Endothelial cell of umbilical vein (primary cell): ENCODE data around the gene ELAC2. TPM values are rescaled to one million over a fixed set of nuclear protein-coding genes. Genes with fewer than 3 reads are reported as not detected.

ENCODE experiments used
- BruUV-seq: library from RNA; stranded (reverse); fragments of 400-500 nt; replicated peaks from 2 replicates; lab custom pipeline; 2021; lab: Mats Ljungman, UMichigan
- CTCF ChIA-PET: fragments of 300-600, 350-600 bp; sonication (Branson Sonifier 250); formaldehyde crosslinking; loops from one replicate; lab custom pipeline; 2021; ENCODE audit warnings: antibody characterized with exemption, inconsistent platforms; lab: Charles Lee
- POLR2A ChIA-PET: fragments of 300-600, 350-600 bp; sonication (Branson Sonifier 250); formaldehyde crosslinking; loops from one replicate; lab custom pipeline; 2021; ENCODE audit warnings: antibody characterized with exemption, inconsistent platforms; lab: Charles Lee
- DNase-seq: peaks from one replicate; pipeline ENCODE4 v3.0.0-alpha.2; 2011; ENCODE audit warnings: low read depth, low spot score
- FAIRE-seq: peaks from 2 replicates; lab custom pipeline; 2011; peaks lifted over from hg19 to GRCh38; lab: Jason Lieb, UNC
- H2AFZ ChIP-seq: 2 replicates; pipeline ENCODE4 v1.6.0; 2012; ENCODE audit warnings: low read depth, low read length, control low read depth, inconsistent platforms
- H3K27ac ChIP-seq: 2 replicates; pipeline ENCODE4 v1.5.1; 2011; ENCODE audit warnings: low read depth, mild to moderate bottlenecking, control low read depth, low read length, moderate library complexity; ENCODE audit not compliant: insufficient read depth
- H3K27me3 ChIP-seq, 2 experiments: 2 replicates each; pipeline versions ENCODE4 v1.6.0 to v1.6.1; 2011; ENCODE audit warnings: low read length in 2 of 2, mixed read lengths in 1 of 2; ENCODE audit not compliant: control insufficient read depth in 2 of 2, insufficient read depth in 2 of 2
- H3K36me3 ChIP-seq, 2 experiments: 2 replicates in 1 of 2; 3 replicates in 1 of 2; pipeline ENCODE4 v1.5.1; 2011; ENCODE audit warnings: low read length in 2 of 2, mild to moderate bottlenecking in 1 of 2, moderate library complexity in 1 of 2; ENCODE audit not compliant: control insufficient read depth in 2 of 2, insufficient read depth in 2 of 2; ENCODE audit errors: extremely low read depth in 1 of 2
- H3K4me1 ChIP-seq: 3 replicates; pipeline ENCODE4 v1.5.1; 2011; ENCODE audit warnings: mild to moderate bottlenecking, low read length; ENCODE audit not compliant: control insufficient read depth, insufficient read depth; ENCODE audit errors: extremely low read depth
- H3K4me2 ChIP-seq: 2 replicates; pipeline ENCODE4 v1.6.1; 2011; ENCODE audit warnings: low read length, control low read depth, mixed read lengths; ENCODE audit not compliant: insufficient read depth
- H3K4me3 ChIP-seq, 3 experiments: fragments of 200-600 bp in 1 of 3; sonication (generic), shearing (Covaris generic) in 1 of 3; replicated peaks in 1 of 3; 2 replicates each; pipeline ENCODE4 v1.5.1; 2011 to 2016; ENCODE audit warnings: control low read depth in 3 of 3, low read length in 3 of 3, mild to moderate bottlenecking in 2 of 3, inconsistent platforms in 1 of 3, low read depth in 1 of 3, moderate library complexity in 1 of 3; ENCODE audit not compliant: insufficient read depth in 1 of 3
- H3K79me2 ChIP-seq: 2 replicates; pipeline ENCODE4 v1.6.0; 2012; ENCODE audit warnings: low read length, inconsistent platforms; ENCODE audit not compliant: control insufficient read depth, insufficient read depth
- H3K9ac ChIP-seq: replicated peaks from 2 replicates; pipeline ENCODE3; 2011; ENCODE audit warnings: low read length, control low read depth; ENCODE audit not compliant: insufficient read depth; ENCODE audit errors: extremely low read depth
- H3K9me1 ChIP-seq: replicated peaks from 3 replicates; pipeline ENCODE4 v1.6.0; 2011; ENCODE audit warnings: mild to moderate bottlenecking, low read length; ENCODE audit not compliant: control insufficient read depth, insufficient read depth; ENCODE audit errors: extremely low read depth
- H3K9me3 ChIP-seq: replicated peaks from 2 replicates; pipeline ENCODE4 v1.5.1; 2012; ENCODE audit warnings: low read length, inconsistent platforms; ENCODE audit not compliant: control insufficient read depth, insufficient read depth
- H4K20me1 ChIP-seq: replicated peaks from 2 replicates; pipeline ENCODE3; 2011; ENCODE audit warnings: mild to moderate bottlenecking, low read length; ENCODE audit not compliant: control insufficient read depth, insufficient read depth; ENCODE audit errors: extremely low read depth
- CTCF ChIP-seq, 2 donors: IDR thresholded peaks; 1 replicate in 1 of 2; 2 replicates in 1 of 2; pipeline ENCODE4 v1.5.1; 2011; ENCODE audit warnings: low read length in 2 of 2, mild to moderate bottlenecking in 2 of 2, moderate library complexity in 2 of 2, control low read depth in 1 of 2, inconsistent platforms in 1 of 2, low read depth in 1 of 2; ENCODE audit not compliant: insufficient read depth in 1 of 2; ENCODE audit errors: extremely low read depth in 1 of 2
- FOS ChIP-seq: IDR thresholded peaks from 2 replicates; pipeline ENCODE4 v1.6.1; 2011; ENCODE audit warnings: mild to moderate bottlenecking, low read length, moderate library complexity, borderline replicate concordance; ENCODE audit not compliant: insufficient read depth
- JUN ChIP-seq: IDR thresholded peaks from 2 replicates; pipeline ENCODE4 v1.6.1; 2011; ENCODE audit warnings: borderline replicate concordance, low read depth; ENCODE audit not compliant: insufficient read length, insufficient read depth
- MAX ChIP-seq: IDR thresholded peaks from 2 replicates; pipeline ENCODE4 v1.6.1; 2011; ENCODE audit not compliant: insufficient read depth, insufficient read length
- POLR2A ChIP-seq: IDR thresholded peaks from 2 replicates; pipeline ENCODE4 v1.6.1; 2012; ENCODE audit warnings: low read depth, mild to moderate bottlenecking, control low read depth, low read length
- dilution Hi-C: fragments of 300-500 bp; cut with MboI; formaldehyde crosslinking; loops from one replicate; pipeline ENCODE4 v1.15.0; 2019; ENCODE audit warnings: low sequenced_read_pairs; ENCODE audit not compliant: extremely low pct_ligation_motif_present
- intact Hi-C: fragments of 100-400 bp; cut with micrococcal nuclease; formaldehyde crosslinking; loops from one replicate; pipeline ENCODE4 v1.10.0; 2022
- polyA plus RNA-seq, 4 experiments: library from polyadenylated mRNA; depleted of rRNA in 3 of 4; stranded (reverse) in 3 of 4; unstranded in 1 of 4; fragments of >200 nt; gene quantifications; 2 replicates each; pipeline versions ENCODE4 v1.2.1 to v1.2.3, GENCODE V29; 2011 to 2012; ENCODE audit warnings: missing spikeins in 1 of 4
- total RNA-seq: library from RNA; stranded (reverse); gene quantifications from 2 replicates; pipeline ENCODE4 v1.2.3, GENCODE V29; 2021

Gene ELAC2
- total and polyA plus RNA-seq, 2 donors (not counting 3 experiments of a cell fraction or from before 2014, with no cell fraction given) = 64.8 to 75.9 TPM

GRCh38 chr17:13031718-13032350 lies 14.0 kb upstream of the ELAC2 start:
- Histone ChIP-seq H2AFZ (peak overlapping the region; percentile 12), H3K9ac (no peak overlapping the region), H3K4me3 (no peak overlapping the region), H3K9me3 (no peaks in the 10 kb centered on the region), H3K27me3 (no peaks in the 10 kb centered on the region), H3K4me1 (no peaks in the 10 kb centered on the region), H4K20me1 (no peaks in the 10 kb centered on the region), H3K9me1 (no peaks in the 10 kb centered on the region), H3K4me2 (no peak overlapping the region), H3K27ac (no peak overlapping the region), H3K36me3 (no peaks in the 10 kb centered on the region), H3K79me2 (no peaks in the 10 kb centered on the region)
- ChIA-PET CTCF (interaction anchor here (0.7 to 3.6 kb wide), 17 partner anchors 9 to 1895 kb away, joined by 3 to 93 read pairs (median 5); partner anchors contain the start of genes ELAC2 and HS3ST3B1), POLR2A (no interaction called here)
- DNase-seq = peak; percentile 18
- BruUV-seq = no TSS peak
- intact Hi-C loops (loop anchor here (2.0 to 5.0 kb wide), 2 partner anchors 1271 to 1895 kb away; no protein-coding TSS in a partner anchor), dilution Hi-C loops (no loop called here)
- peak; percentile 80 to 87 for TF ChIP-seq CTCF (IDR thresholded peaks at IDR 0.05; ENCODE audit: extremely low read depth in 1 of 2, insufficient read depth in 1 of 2, low read depth in 1 of 2, low read length in 2 of 2)
- TF ChIP-seq JUN = no peak
- no peak for TF ChIP-seq FOS
- no peak for TF ChIP-seq POLR2A
- no peak for TF ChIP-seq MAX
- FAIRE-seq = peak; percentile 83
